HS-27A (cell line): ENCODE data around the gene PROK2.

Experiments
- DNase-seq: peaks from one replicate; pipeline ENCODE4 v3.0.0-alpha.2; 2012; ENCODE audit warnings: low read depth, missing footprints

The PROK2 gene

DNA sequence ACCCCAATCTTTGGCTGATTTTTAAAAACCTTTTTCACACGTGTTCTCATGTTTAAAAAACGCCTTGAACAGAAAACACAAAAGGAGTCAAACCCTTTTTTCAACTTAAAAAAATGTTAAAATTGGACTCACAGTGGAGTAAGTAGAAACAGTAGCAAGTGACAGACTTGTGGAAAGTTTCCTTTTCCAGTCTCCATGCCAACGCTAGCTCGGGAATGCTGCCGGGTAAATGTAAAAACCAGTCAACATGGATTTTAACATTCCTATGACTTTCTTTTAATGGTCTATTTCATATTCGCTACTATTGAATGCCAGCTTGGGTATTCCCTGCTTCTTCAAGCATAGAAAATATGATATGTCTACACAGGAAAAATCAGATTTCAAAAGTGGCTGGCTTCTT is 1.6 kb upstream of the PROK2 start:
- DNase-seq, result no peak

DNA sequence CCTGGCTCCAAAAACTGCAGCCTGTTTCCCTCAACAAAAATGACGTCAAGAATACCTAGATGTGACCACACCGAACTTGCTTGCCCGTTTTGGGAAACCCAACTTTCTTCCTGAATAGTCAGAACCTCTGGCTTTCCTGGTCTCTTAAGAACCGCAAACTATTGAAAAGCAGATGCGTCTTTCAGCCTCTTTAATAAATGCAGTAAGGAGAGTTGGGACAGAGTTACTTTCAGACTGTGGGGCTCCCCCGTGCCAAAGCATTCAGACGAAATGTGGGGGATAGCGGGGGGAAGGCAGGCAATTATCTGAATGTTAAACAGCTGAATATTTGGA is 1.2 kb upstream of the PROK2 start:
- DNase-seq, result no peak

DNA sequence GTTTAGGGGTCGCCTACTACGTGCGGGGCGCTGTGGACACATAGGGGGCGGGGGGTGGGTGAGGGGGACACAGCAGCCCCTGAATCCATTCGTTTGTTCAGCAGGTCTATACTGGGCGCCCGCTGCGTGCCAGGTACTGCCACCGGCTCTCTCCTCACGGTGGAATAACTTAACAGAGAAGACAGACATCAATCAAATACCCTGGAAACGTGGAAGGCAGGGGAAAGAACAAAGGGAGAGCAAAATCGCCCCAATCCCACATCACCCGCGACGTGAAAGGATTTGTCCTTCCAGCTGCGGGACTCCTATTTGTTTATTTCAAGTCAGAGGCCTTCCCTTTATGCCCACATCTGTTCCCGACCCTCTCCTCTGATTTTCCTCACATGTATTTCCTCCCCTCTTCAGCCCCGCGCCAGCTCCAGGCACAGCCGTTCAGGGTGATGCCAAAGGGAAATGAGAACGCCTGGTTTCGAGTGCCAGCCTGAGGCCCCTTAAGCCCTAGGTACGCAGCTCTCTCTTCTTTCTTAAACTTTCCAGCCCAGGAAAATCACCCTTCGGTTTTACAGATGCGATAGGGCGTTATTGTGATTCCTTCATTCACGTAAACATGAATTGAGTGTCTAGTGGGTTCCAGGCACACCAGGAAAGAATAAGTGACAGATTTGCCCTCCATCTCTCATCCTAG is 726 bp upstream of the PROK2 start:
- DNase-seq, result no peak

DNA sequence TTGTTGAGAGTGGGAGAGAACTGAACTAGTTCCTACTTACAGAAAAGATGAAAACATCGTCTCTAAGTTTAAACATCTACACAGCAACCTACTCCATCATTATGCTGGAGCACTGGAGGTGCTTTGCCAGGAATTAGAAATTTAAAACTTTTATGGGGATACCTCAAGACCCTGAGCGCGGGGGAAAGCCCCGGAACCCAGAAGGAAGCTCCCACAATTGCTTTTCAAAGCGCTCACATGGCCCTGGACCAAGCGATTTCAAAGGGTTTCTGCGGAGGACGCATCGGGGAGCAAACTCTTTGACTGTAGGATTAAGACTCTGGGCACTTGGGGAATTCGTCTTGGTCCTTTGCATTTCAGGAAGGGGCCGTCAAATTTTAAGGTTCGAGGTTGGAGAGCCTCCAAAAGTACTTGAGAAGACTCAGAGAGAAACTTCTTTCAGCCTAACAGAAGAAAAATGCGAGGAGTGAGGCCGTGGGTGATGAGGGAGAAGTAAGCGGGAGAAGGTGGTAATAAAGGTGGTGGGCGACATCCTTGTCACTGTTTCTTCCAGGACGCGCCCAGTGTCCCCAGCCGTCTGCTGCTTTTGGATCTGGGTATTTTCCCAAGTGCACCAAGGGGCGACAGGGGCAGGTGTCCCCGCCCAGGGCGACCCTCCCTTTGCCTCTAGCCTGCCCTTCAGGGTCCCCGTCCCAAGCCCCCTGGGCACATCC is 591 bp downstream of the PROK2 start:
- DNase-seq, result no peak

DNA sequence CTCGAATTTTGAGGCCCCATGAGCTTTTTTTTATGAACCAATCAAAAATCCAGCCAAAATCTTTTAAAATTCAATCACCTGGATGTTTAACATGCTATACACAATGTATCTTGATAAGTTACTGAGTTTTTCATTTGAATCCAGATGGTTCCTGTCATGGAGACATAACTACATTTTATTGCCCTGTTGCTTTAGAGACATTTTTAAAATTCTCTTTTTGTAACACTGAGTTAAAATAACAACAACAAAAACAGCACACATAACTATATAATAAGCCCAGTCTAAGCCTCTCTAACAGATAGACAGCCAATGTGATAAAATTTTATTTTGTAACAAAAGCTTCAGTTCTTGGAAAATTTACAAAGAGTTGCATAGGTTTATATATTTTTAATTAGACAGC is 1.8 kb downstream of the PROK2 start:
- no peak for DNase-seq

DNA sequence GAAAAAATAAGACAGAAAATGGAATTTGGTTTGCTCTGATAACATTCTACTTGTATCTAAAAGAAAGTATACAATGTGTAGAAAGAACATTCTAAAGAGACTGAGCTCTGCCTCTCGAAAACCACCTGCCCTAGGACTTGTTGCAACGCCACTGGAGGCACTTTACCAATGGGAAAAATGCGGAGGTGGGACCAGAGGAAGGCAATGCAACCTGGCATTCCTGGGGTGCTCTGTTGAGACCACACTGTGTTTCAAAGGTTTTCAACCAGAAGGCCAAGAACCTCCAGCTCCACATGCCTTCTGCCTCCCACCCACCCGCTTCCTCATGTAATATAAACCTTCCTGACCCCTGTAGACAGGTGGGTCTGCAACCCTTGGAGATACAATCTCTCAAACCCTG is 4.5 kb downstream of the PROK2 start:
- DNase-seq, result no peak

DNA sequence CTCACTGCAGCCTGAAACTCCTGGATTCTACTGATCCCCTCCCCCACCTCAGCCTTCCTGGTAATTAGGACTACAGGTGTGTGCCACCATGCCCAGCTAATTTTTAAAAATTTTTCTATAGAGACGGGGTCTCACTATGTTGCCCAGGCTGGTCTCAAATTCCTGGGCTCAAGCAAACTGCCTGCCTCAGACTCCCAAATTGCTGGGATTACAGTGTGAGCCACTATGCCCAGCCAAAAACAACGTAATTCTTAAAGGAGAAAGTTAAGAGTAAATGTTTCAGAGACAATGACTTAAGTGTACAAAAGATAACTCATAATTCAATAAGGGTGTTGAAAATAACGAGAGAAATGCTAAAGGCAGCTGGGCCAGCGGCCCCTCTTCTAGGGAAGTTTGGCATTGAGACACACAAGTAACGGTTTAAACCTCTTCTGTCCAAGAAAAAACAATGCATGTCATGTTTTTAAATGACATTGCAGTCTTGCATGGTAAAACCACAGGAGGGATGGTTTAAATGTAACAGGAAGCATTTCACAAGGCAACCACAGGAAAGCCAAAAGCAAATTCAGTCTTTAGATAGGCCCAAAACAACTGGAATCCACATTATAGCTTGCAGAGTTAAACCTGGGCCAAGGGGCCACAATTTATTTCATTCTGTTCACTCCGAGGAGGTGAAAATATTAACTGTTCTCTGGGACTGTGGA is 5.1 kb downstream of the PROK2 start:
- DNase-seq, result no peak

DNA sequence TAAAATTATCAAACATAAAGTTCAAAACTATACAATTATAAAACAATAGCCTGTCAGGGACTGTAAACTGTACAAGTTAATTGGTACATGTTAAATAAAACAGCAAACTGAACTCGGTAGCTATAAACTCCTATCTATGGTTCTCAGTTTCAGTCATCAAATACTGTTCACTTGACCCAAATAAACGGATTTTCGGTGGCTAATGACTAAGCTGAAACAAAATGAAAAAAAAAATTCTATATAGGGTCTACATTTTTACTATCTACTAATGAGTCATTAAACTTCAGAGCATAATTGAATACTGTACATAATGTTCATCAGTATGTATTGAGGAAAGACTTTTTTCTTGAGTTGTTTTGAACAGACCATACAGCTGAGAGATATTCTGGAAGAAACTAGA is 6.6 kb downstream of the PROK2 start:
- DNase-seq, result no peak

DNA sequence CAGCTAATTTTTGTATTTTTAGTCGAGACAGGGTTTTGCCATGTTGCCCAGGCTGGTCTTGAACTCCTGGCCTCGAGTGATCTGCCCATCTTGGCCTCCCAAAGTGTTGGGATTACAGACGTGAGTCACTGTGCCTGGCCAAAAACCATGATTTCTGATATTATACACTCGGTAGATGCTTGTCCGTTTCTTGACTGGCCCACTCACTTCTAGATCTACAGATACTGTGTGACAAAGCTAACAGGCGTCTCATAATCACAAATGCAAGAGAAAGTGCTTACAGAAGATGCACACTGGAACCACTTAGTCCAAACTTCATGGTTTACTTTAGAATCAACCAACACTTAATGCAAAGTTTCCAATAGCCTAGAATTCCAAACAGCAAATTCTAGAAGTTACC is 8.4 kb downstream of the PROK2 start:
- no peak for DNase-seq

DNA sequence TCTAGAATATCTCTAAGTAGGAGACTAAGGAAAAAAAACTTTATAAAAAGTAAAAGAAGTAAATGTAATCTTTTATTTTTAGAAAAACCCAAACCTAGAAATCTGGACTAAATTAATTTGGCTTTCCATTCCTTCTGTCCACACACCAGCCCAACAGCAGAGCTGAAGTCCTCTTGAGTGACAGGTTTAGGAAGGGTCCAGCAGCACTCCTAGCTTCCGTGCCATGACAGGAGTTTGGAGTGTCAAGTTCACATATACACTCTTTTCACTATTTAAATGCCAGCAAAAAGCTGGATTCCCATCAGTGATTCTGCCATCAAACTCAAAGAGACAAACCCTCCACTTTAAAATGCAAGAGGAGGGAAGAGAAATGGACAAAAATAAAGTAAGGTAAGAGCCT is 13.1 kb downstream of the PROK2 start:
- no peak for DNase-seq

DNA sequence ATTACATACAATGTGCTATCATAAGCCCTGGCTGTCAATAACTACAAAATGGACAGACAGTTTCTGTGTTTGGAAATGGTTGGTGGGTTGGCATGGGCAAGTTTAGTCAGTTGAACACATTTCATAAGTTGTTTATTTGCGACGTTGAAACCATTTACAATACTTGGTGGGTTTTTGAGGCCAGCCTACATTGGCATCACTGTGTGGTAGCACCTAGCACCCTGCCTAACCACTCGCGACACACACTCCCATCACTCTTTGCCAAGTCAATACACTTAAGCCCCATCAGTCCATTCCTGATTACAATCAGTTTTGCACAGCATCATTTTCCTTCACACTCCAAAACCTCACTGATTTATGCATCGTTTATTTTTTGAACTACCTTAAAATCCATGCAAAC is 13.8 kb downstream of the PROK2 start:
- DNase-seq, result no peak

DNA sequence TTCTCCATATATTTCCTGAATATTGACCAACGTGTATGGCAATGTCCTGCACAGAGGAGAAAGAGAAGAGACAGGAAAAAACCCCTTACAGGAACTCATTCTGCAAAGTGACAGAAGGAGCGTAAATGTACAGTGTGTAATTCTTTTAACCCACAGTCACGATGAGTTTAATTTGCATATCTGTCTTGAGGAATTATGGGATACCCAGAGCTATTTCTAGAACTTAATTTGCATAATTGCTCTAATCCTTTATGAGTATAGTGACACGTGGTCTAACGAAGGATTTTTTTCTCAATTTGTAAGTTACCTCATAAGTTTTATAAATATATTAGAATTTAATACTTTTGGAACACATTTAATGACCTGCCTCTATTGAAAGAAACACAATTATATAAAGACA is 21.5 kb downstream of the PROK2 start:
- DNase-seq, result no peak

DNA sequence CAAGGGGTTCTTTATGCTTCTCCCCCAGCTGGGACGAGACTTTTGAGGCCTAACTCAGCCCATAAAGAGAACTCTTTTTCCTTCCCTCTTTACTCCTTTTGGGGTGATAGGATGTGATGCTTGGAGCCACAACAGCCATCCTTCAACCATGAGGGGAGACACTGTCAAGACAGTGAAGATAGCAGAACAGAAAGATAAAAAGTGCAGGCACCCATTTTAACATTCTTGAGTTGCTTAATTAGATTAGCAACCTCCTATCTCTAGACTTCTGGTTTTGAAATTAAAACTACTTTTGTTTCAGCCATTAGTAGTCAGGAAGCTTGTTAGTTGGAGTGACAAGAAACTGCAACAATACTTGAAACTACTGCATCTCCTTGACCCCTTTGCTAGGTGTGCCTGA is 24.8 kb downstream of the PROK2 start:
- DNase-seq, result no peak

DNA sequence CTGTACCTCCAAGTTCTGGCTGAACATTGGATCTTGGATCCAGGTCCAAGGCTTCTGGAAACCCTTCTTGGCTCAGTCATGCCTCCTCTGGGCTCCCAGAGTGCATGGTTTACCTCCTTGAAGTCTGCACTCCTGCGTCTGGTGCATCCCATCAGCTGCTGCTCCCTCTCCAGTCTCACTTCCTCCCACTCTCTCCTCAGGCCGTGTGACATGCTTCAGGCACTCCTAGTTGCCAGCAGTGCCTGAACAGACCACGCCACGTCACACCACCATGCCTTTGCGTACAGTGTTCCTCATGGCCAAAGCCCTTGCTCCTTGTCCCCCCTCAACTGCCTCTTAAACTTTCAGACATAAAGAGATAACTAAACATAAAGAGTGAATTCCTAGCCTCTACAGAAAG is 25.5 kb downstream of the PROK2 start:
- DNase-seq, result no peak

DNA sequence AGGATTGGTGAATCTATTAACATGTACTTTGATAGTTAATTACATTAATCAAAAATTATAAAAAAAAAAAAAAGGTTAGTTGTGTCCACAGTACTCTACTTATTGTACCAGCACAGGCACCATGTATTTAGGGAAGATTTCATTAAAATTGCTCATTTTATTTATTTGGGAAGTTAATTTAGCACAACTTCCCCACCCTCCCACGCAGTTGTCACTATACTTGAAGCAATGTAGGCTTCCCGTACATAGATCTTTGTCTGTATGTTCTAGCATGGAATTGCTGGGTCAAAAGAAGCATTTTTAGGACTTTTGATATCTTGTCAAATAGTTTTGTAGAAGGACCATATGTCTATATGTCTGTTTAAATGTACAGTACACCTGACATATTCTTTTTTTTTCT is 26.9 kb downstream of the PROK2 start:
- no peak for DNase-seq

DNA sequence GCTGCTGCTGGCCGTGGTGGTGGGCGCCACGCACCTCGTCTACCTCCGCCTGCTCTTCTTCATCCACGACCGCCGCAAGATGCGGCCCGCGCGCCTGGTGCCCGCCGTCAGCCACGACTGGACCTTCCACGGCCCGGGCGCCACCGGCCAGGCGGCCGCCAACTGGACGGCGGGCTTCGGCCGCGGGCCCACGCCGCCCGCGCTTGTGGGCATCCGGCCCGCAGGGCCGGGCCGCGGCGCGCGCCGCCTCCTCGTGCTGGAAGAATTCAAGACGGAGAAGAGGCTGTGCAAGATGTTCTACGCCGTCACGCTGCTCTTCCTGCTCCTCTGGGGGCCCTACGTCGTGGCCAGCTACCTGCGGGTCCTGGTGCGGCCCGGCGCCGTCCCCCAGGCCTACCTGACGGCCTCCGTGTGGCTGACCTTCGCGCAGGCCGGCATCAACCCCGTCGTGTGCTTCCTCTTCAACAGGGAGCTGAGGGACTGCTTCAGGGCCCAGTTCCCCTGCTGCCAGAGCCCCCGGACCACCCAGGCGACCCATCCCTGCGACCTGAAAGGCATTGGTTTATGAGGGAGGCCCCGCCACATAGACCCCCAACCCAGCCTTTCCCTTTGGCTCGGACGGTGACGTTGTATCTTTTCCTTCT is 30.2 kb downstream of the PROK2 start:
- DNase-seq, result no peak

DNA sequence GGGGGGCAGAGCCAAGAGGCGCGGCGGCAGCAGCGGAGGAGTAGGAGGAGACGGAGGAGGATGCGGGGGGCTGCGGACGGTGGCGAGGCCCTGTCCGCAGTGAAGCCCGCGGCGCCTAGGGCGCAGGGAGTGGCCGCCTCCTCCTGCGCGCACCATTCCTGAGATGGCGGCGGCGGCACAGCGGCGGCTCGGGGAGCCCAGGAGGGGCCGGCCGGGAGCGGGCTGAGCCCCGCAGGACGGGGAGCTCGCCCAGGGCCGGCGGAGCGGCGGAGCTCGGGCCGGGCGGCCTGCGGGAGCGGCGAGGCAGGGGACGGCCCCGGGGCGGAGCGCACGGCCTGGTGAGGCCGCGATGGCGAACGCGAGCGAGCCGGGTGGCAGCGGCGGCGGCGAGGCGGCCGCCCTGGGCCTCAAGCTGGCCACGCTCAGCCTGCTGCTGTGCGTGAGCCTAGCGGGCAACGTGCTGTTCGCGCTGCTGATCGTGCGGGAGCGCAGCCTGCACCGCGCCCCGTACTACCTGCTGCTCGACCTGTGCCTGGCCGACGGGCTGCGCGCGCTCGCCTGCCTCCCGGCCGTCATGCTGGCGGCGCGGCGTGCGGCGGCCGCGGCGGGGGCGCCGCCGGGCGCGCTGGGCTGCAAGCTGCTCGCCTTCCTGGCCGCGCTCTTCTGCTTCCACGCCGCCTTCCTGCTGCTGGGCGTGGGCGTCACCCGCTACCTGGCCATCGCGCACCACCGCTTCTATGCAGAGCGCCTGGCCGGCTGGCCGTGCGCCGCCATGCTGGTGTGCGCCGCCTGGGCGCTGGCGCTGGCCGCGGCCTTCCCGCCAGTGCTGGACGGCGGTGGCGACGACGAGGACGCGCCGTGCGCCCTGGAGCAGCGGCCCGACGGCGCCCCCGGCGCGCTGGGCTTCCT is 31.0 kb downstream of the PROK2 start, which contains the start of gene GPR27:
Gene GPR27 (plus strand): TSS at position 155 of the 909 bp plus-strand sequence. CDS start 195 bp downstream, at position 350.
- no peak for DNase-seq

DNA sequence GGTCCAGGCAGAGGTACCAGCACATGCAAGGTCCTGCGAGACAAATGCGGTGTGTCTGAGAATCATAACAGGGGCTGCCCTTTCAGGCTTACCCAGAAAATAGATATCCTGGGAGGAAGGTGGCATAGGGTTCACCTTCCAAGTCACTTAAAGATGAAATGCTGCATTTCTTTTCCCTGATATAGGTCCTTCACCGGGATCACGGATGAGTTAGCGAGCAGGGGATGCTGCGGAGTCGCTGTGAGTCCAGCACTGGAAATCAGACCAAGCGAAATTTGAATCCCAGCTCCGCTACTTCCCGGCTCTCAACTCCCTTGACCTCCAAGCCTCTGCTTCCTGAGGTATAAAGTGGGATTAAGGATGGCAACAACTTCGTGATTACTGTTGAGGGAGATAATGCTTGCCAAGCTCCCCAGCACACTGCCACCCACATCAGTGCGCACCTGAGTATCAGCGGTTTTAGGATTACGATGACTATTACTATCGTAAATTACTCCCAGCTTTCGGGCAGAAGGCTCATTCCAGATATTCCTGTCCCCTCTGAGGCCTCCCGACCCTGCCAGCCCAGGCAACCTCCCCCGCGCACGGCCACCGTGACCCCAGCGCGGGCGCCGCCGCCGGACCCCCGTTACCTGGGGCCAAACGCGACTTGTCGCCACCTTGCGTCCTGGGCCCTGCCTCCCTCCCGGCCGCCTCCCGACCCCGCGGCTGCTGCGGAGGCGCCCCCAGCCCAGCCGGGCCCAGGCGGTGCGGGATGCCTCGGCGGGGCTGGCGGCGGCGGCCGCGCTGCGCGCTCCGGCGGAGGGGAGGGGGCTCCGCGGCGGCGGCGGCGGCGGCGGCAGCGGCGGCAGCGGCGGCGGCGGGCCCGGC is 31.9 kb downstream of the PROK2 start:
- DNase-seq, result no peak

DNA sequence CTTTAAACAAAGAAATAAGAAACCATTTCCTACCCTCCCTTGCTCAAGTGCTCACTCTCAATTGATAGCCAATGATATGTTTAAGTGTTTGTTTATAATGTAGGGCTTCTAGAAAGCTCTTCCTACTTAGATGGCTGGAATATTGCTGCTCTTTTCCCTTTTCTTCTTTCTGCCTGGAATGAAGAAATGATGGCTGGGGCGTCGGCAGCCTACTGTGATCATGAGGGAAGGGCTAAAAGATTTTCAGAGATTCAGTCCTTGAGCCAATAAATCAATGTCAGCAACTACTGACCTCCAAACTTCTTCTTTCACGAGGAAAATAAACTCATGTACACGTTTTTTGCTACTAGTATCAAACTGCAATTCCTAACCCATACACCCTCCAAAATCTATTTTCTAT is 33.3 kb downstream of the PROK2 start:
- no peak for DNase-seq

DNA sequence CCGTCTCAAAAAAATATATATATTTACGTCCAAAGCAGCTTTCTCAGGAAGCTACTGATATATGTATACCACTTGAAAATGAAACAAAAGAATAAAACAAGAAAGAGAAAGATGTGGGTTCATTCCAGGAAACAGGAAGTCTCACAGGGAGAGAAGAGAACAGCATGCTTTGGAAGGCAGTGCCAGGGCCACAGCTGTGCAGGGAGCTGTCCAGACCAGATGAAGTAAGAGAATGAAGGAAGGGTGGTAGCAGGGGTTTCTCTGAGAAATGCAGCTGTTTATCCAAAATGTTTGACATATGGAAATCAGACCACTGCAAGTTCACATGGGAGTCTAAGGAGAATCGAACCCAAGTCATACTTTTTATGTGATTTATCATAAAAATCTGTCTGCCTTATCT is 40.2 kb downstream of the PROK2 start:
- no peak for DNase-seq

DNA sequence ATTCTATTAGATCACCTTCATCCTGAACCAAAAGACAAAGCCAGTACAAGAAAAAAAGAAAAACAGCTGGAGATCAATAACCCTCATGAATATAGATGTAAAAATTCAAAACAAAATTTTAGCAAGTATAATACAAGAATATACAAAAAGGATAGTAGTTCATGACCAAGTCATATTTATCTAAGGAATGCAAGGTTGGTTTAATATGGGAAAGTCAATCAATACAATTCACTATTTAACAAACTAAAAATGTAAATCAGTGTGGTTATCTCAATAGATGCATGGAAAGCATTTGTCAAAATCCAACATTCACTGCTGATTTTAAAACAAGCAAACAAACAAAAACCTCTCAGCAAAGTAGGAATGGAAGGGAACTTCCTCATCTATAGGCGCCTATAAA is 42.3 kb downstream of the PROK2 start:
- DNase-seq, result no peak
